Measurements from ENCODE around the gene MALRD1.

Gene MALRD1

DNA sequence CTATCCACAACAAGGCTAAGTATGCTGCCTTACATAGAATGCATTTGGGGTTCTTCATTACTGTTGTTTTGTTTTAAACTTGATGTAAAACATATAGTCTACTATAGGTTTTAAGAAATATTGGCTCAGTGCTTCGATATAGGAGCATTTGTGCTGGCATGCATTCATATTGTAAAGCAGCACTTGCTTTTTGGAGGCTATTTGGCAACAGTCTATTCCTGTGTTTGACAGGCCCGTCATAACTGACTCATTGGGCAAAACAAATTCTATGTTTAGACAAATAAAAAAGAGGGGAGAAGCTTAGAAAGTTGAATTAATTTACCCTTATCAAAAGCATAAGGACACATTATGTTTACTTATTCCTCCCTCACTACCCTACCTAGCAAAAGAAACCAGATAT, 729.2 kb downstream of the MALRD1 start:
- no peak for DNase-seq (ENCODE audit: low read depth in 2 of 2)

DNA sequence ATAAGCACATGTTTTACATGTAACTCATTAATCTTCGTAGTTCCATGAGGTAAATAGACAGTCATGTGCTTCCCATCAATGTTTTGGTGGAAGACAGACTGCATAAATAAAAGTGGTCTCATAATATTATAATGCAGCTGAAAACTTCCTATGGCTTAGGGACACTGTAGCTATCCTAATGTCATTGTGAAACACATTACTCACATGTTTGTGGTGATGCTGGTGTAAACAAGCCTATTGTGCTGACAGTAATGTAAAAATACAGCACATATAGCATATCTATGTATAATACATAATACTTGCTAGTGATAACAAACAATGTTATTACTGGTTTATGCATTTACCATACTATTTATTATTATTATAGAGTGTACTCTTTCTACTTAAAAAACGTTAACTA, 730.4 kb downstream of the MALRD1 start:
- DNase-seq (ENCODE audit: low read depth in 2 of 2), result no peak

DNA sequence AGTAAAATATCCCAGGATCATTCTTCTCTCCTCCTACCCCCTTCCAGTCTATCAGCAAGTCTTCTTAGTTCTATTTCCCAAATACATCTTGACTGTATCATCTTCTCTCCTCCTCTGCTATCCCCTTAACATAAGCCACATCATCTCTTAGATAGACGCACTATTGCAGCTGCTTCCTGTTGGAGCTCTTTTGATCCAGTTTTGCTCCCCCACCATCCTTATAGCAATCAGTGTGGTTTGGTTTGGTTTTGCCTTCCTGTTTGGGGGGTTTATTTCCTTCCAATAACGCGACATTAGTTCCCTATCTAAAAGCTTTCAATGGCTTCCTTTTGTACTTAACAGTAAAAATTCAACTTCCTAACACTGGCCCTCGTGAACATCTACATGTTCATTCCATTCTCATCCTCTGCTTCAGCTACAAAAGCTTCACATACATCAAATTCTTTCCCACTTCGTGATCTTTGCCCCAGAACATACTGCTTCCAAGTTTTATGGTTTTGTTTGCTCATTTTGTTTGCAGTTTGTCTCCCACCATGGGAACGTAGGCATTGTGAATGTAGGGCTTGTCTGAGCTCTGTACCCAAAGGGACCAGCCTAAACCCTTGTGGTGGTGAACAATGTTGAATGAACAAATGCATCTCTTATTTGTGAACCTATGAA, 734.0 kb downstream of the MALRD1 start:
- no peak for DNase-seq (ENCODE audit: low read depth in 2 of 2)

DNA sequence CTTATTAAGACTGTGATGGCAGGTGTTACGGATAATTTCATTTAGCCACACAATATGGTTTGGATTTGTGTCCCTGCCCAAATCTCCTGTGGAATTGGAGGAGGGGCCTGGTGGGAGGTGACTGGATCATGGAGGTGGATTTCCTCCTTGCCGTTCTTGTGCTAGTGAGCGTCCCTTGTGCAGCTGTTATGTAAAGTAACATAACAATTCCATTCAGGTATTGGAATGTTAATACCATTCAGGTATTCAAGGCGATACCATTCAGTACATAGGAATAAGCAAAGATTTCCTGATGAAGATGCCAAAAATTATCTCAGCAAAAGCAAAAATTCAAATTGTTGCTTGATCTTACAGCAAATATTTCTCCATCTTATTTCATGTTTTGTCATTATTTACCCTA, 735.1 kb downstream of the MALRD1 start:
- no peak for DNase-seq (ENCODE audit: low read depth in 2 of 2)
